Suprapubic skin (tissue), 3 donors: Measurements from ENCODE around the gene AUTS2.

ENCODE experiments used
- CTCF ChIP-seq, 2 donors: fragments of 200-600 bp in 1 of 2; fragments of 450-650 bp in 1 of 2; sonication (generic) in 1 of 2; IDR thresholded peaks; one replicate each; pipeline ENCODE4 v1.5.1; 2016 to 2019; ENCODE audit warnings: antibody characterized with exemption in 2 of 2, mild to moderate bottlenecking in 1 of 2, moderate library complexity in 1 of 2
- POLR2A ChIP-seq, 2 donors: fragments of 450-650 bp; IDR thresholded peaks; one replicate each; pipeline ENCODE4 v1.6.1; 2017; ENCODE audit warnings: antibody characterized with exemption in 2 of 2, mild to moderate bottlenecking in 2 of 2, moderate library complexity in 2 of 2

DNA sequence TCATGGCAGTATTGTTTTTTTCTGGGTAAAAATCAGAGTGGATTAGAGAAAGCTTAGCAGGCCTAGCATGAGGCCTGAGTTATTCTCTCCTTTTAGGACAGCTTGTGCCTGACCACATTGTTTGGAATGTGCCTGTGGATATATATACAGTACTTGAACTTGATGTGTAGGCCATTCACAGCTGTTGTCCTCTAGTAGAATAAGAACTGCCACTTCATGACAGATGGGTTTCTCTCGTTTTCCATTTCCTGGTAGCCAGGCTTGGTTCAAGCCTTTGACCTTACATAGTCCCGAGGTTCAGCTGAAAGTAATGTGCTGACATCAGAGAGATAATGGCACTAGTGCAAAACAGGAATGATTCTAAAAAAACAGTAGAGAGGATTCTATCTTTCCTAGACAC, 473.9 kb downstream of the AUTS2 start:
- TF ChIP-seq CTCF (IDR thresholded peaks at IDR 0.05) (no peak), POLR2A (IDR thresholded peaks at IDR 0.05) (no peak)
